H9 (cell line): ENCODE results near the gene SOBP. TPM values are rescaled to one million over a fixed set of nuclear protein-coding genes. Genes with fewer than 3 reads are reported as not detected.

Experiments
- DNase-seq: peaks from one replicate; pipeline ENCODE4 v3.0.0-alpha.2; 2017
- H2AFZ ChIP-seq: one replicate; pipeline ENCODE4 v1.6.1; 2013; ENCODE audit warnings: mild to moderate bottlenecking, low read length, control low read depth, moderate library complexity
- H2AK5ac ChIP-seq: 2 replicates; pipeline ENCODE4 v1.6.1; 2013; ENCODE audit warnings: low read length, control low read depth, mixed read lengths; ENCODE audit not compliant: insufficient read length
- H2BK120ac ChIP-seq: one replicate; pipeline ENCODE4 v1.6.1; 2013; ENCODE audit warnings: low read depth, mild to moderate bottlenecking, low read length, control low read depth, inconsistent platforms; ENCODE audit not compliant: poor library complexity, severe bottlenecking
- H2BK12ac ChIP-seq: 2 replicates; pipeline ENCODE4 v1.6.1; 2013; ENCODE audit warnings: low read length, control low read depth, mixed read lengths, low read depth; ENCODE audit not compliant: insufficient read length
- H2BK15ac ChIP-seq: 2 replicates; pipeline ENCODE4 v1.6.1; 2013; ENCODE audit warnings: low read depth, low read length, control low read depth
- H2BK20ac ChIP-seq: one replicate; pipeline ENCODE4 v1.6.1; 2013; ENCODE audit warnings: low read depth, mild to moderate bottlenecking, low read length, control low read depth, inconsistent platforms; ENCODE audit not compliant: poor library complexity, severe bottlenecking
- H2BK5ac ChIP-seq: 2 replicates; pipeline ENCODE4 v1.6.1; 2013; ENCODE audit warnings: low read length, control low read depth, mixed read lengths; ENCODE audit not compliant: insufficient read length
- H3K14ac ChIP-seq: 2 replicates; pipeline ENCODE4 v1.6.1; 2013; ENCODE audit warnings: low read length, control low read depth; ENCODE audit not compliant: insufficient read depth
- H3K18ac ChIP-seq: 2 replicates; pipeline ENCODE4 v1.6.1; 2013; ENCODE audit warnings: low read depth, mild to moderate bottlenecking, mixed read lengths, low read length, control low read depth; ENCODE audit not compliant: insufficient read length
- H3K23ac ChIP-seq: 2 replicates; pipeline ENCODE4 v1.6.1; 2013; ENCODE audit warnings: low read length, control low read depth, mixed read lengths, low read depth; ENCODE audit not compliant: insufficient read length
- H3K23me2 ChIP-seq: 2 replicates; pipeline ENCODE4 v1.6.1; 2013; ENCODE audit warnings: low read depth, mild to moderate bottlenecking, mixed read lengths, low read length, control low read depth; ENCODE audit not compliant: insufficient read length, poor library complexity, severe bottlenecking
- H3K27ac ChIP-seq: 2 replicates; pipeline ENCODE4 v1.5.1; 2013; ENCODE audit warnings: low read length, control low read depth, mixed read lengths, low read depth; ENCODE audit not compliant: insufficient read length
- H3K27me3 ChIP-seq: 2 replicates; pipeline ENCODE4 v1.6.1; 2013; ENCODE audit warnings: low read length, control low read depth, inconsistent platforms; ENCODE audit not compliant: insufficient read depth
- H3K4ac ChIP-seq: 2 replicates; pipeline ENCODE4 v1.6.1; 2013; ENCODE audit warnings: low read depth, mild to moderate bottlenecking, control low read depth, inconsistent platforms, low read length, moderate library complexity
- H3K4me1 ChIP-seq: 2 replicates; pipeline ENCODE4 v1.6.1; 2013; ENCODE audit warnings: low read length, control low read depth, inconsistent platforms; ENCODE audit not compliant: insufficient read depth
- H3K4me2 ChIP-seq: 2 replicates; pipeline ENCODE4 v1.6.1; 2013; ENCODE audit warnings: low read length, control low read depth, mixed read lengths; ENCODE audit not compliant: insufficient read length, insufficient read depth
- H3K56ac ChIP-seq: 2 replicates; pipeline ENCODE4 v1.6.1; 2013; ENCODE audit warnings: low read depth, mild to moderate bottlenecking, mixed read lengths, low read length, control low read depth; ENCODE audit not compliant: insufficient read length
- H3K79me1 ChIP-seq: 2 replicates; pipeline ENCODE4 v1.6.1; 2013; ENCODE audit warnings: low read depth, mild to moderate bottlenecking, moderate library complexity, low read length, control low read depth, inconsistent platforms; ENCODE audit not compliant: insufficient read depth, poor library complexity, severe bottlenecking
- H3K79me2 ChIP-seq: 2 replicates; pipeline ENCODE4 v1.6.1; 2013; ENCODE audit warnings: low read length, control low read depth, inconsistent platforms; ENCODE audit not compliant: insufficient read depth
- H3K9ac ChIP-seq: 2 replicates; pipeline ENCODE4 v1.6.1; 2013; ENCODE audit warnings: low read length, control low read depth, mixed read lengths; ENCODE audit not compliant: insufficient read length; ENCODE audit errors: extremely low read depth
- H3K9me3 ChIP-seq: one replicate; pipeline ENCODE4 v1.6.1; 2013; ENCODE audit warnings: low read depth, low read length, inconsistent platforms; ENCODE audit not compliant: control insufficient read depth
- H3T11ph ChIP-seq: one replicate; pipeline ENCODE4 v1.6.1; 2013; ENCODE audit warnings: mild to moderate bottlenecking, low read length, control low read depth, inconsistent platforms
- H4K20me1 ChIP-seq: one replicate; pipeline ENCODE4 v1.6.1; 2013; ENCODE audit not compliant: control insufficient read depth, insufficient read length, insufficient read depth
- H4K5ac ChIP-seq: 2 replicates; pipeline ENCODE4 v1.6.1; 2013; ENCODE audit warnings: low read depth, mild to moderate bottlenecking, mixed read lengths, low read length, control low read depth; ENCODE audit not compliant: insufficient read length
- H4K8ac ChIP-seq: replicated peaks from 2 replicates; pipeline ENCODE4 v1.6.1; 2013; ENCODE audit warnings: low read length, control low read depth, mixed read lengths, low read depth; ENCODE audit not compliant: insufficient read length
- H4K91ac ChIP-seq: 2 replicates; pipeline ENCODE4 v1.6.1; 2013; ENCODE audit warnings: low read depth, mild to moderate bottlenecking, moderate library complexity, mixed read lengths, low read length, control low read depth; ENCODE audit not compliant: insufficient read length
- H3K27ac Mint-ChIP-seq, 3 experiments: 2 replicates in 2 of 3; 3 replicates in 1 of 3; pipeline ENCODE4 v1.8.0; 2020 to 2021; ENCODE audit warnings: mixed read lengths in 3 of 3, mild to moderate bottlenecking in 1 of 3, moderate library complexity in 1 of 3
- H3K27me3 Mint-ChIP-seq: 2 replicates; pipeline ENCODE4 v1.8.0; 2021; ENCODE audit warnings: low read depth, mild to moderate bottlenecking, moderate library complexity, mixed read lengths
- H3K36me3 Mint-ChIP-seq, 3 experiments: 2 replicates in 2 of 3; 3 replicates in 1 of 3; pipeline ENCODE4 v1.8.0; 2020 to 2021; ENCODE audit warnings: low read depth in 3 of 3, mixed read lengths in 3 of 3; ENCODE audit not compliant: insufficient read depth in 1 of 3
- H3K4me1 Mint-ChIP-seq, 2 experiments: 2 replicates each; pipeline ENCODE4 v1.8.0; 2020; ENCODE audit warnings: mixed read lengths in 2 of 2
- H3K4me3 Mint-ChIP-seq, 2 experiments: 2 replicates in 1 of 2; 3 replicates in 1 of 2; pipeline ENCODE4 v1.8.0; 2020 to 2021; ENCODE audit warnings: mild to moderate bottlenecking in 2 of 2, mixed read lengths in 2 of 2, moderate library complexity in 1 of 2
- H3K9me3 Mint-ChIP-seq, 2 experiments: 2 replicates in 1 of 2; 3 replicates in 1 of 2; pipeline ENCODE4 v1.8.0; 2020; ENCODE audit warnings: mild to moderate bottlenecking in 2 of 2, mixed read lengths in 2 of 2, moderate library complexity in 1 of 2
- CTCF ChIP-seq: fragments of 200-600 bp; sonication (generic); conservative IDR thresholded peaks from 3 replicates; pipeline ENCODE4 v1.8.0; 2021; ENCODE audit warnings: antibody characterized with exemption, mild to moderate bottlenecking
- WGBS: extraction: QIAGEN DNeasy Blood & Tissue Kit; methylation state at CpG from one replicate; pipeline ENCODE4 v1.1.7; 2013; ENCODE audit warnings: missing lambda C conversion rate, low lambda C conversion rate, mixed read lengths; ENCODE audit not compliant: insufficient read length; ENCODE audit errors: extremely low coverage; 5-methylcytosine and 5-hydroxymethylcytosine counted together
- total RNA-seq: library from RNA; stranded (reverse); gene quantifications from 2 replicates; pipeline ENCODE4 v1.2.1, GENCODE V29; 2021

SOBP gene
- total RNA-seq, 1 experiment from 2014 or later: 4.3 TPM

GRCh38 chr6:107496892-107497684 is 7.2 kb downstream of the SOBP start:
- Histone ChIP-seq H3K27me3 (peaks cover 1% of the 10 kb centered on the region; the same call in 1 of the 2 replicates), H3K56ac (no peak overlapping the region), H2AFZ (no peak overlapping the region), H4K20me1 (no peaks in the 10 kb centered on the region), H2BK15ac (no peak overlapping the region), H3K79me2 (no peaks in the 10 kb centered on the region), H2BK12ac (no peak overlapping the region), H2BK5ac (no peak overlapping the region), H3K4me1 (peaks cover 8% of the 10 kb centered on the region), H4K5ac (no peak overlapping the region), H4K8ac (no peak overlapping the region), H3K18ac (no peak overlapping the region), H3K27ac (no peak overlapping the region), H2BK20ac (no peak overlapping the region), H2AK5ac (no peak overlapping the region), H3K14ac (no peak overlapping the region), H3K9ac (no peak overlapping the region), H3K4ac (no peak overlapping the region), H3K4me2 (no peak overlapping the region), H4K91ac (no peak overlapping the region), H3K23ac (no peak overlapping the region), H2BK120ac (no peak overlapping the region), H3K79me1 (no peaks in the 10 kb centered on the region), H3K9me3 (no peaks in the 10 kb centered on the region), H3T11ph (no peak overlapping the region), H3K23me2 (no peaks in the 10 kb centered on the region)
- DNase-seq: no peak
- Mint-ChIP-seq H3K4me1 (peaks cover 3 to 14% of the 10 kb centered on the region in 2 experiments; a peak in 3 of 4 replicates), H3K27me3 (peaks cover 2% of the 10 kb centered on the region), H3K27ac (no peak overlapping the region), H3K4me3 (no peak overlapping the region), H3K9me3 (no peaks in the 10 kb centered on the region), H3K36me3 (no peaks in the 10 kb centered on the region)
- no CpG with 5 or more reads among the region's 1 CpG for WGBS
- no peak for TF ChIP-seq CTCF
